Stimulated activated naive B cell treated with anti-CD40 and anti-IgM and Interleukin-4, amounts not matched to agents 10 μg/mL and 1 μg/mL and 100 μg/mL, for 72 hours (primary cell): ENCODE data around the gene C17orf58.
"Not testable (repeated sequence)": the region's sequence is repeated elsewhere in the genome, so short reads cannot be mapped to it uniquely, and the experiment has no call there.

Experiments used
- ATAC-seq, 2 donors: fragments of 150-1000 bp; cut with Tn5 transposase; replicated peaks; 2 replicates each; pipeline ENCODE4 v1.10.0; 2021; ENCODE audit warnings: moderate library complexity in 1 of 2
- DNase-seq: peaks from one replicate; pipeline ENCODE4 v3.0.0; 2021
- H3K27ac Mint-ChIP-seq: one replicate; pipeline ENCODE4 v1.8.0; 2022; ENCODE audit warnings: mild to moderate bottlenecking, mixed read lengths
- H3K27me3 Mint-ChIP-seq, 2 donors: one replicate each; pipeline ENCODE4 v1.8.0; 2022; ENCODE audit warnings: mixed read lengths in 2 of 2
- H3K36me3 Mint-ChIP-seq, 2 donors: one replicate each; pipeline ENCODE4 v1.8.0; 2022; ENCODE audit warnings: mixed read lengths in 2 of 2, mild to moderate bottlenecking in 1 of 2
- H3K4me1 Mint-ChIP-seq, 2 donors: one replicate each; pipeline ENCODE4 v1.8.0; 2022; ENCODE audit warnings: mixed read lengths in 2 of 2, mild to moderate bottlenecking in 1 of 2
- H3K4me3 Mint-ChIP-seq, 2 donors: one replicate each; pipeline ENCODE4 v1.8.0; 2022; ENCODE audit warnings: mild to moderate bottlenecking in 2 of 2, mixed read lengths in 2 of 2, moderate library complexity in 1 of 2
- H3K9me3 Mint-ChIP-seq, 2 donors: one replicate each; pipeline ENCODE4 v1.8.0; 2022; ENCODE audit warnings: mixed read lengths in 2 of 2, mild to moderate bottlenecking in 1 of 2

C17orf58 gene

DNA sequence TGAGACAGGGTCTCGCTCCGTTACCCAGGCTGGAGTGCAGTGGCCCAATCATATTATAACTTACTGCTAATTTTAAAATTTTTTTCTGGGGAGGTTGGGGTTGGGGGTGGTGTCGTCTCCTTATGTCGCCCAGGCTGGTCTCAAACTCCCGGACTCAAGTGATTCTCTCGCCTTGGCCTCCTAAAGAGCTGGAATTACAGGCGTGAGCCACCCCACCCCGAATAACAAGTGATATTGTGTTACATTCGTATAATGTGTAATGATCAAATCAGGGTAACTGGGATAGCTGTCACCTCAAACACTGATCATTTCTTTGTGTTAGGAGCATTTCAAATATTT is 23.0 kb upstream of the C17orf58 start:
- H3K9me3 Mint-ChIP-seq: peaks cover 0 to 3% of the 10 kb centered on the region in 2 donors
- H3K4me1 Mint-ChIP-seq: peaks cover 12 to 14% of the 10 kb centered on the region in 2 donors

DNA sequence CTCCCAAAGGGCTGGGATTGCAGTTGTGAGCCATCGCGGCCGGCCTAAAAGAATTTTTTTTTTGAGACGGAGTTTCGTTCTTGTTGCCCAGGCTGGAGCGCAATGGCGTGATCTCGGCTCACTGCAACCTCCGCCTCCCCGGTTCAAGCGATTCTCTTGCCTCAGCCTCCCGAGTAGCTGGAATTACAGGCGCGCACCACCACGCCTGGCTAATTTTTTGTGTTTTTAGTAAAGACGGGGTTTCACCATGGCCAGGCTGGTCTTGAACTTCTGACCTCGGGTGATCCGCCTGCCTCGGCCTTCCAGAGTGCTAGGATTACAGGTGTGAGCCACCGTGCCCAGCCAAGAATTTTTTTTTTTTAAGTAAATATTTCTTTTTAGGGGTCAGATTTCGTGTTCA is 22.2 kb upstream of the C17orf58 start:
- H3K4me3 Mint-ChIP-seq, ATAC-seq, H3K27ac Mint-ChIP-seq, H3K27me3 Mint-ChIP-seq, H3K9me3 Mint-ChIP-seq, DNase-seq, H3K36me3 Mint-ChIP-seq: not testable (repeated sequence)
- H3K4me1 Mint-ChIP-seq: peaks cover 12 to 14% of the 10 kb centered on the region in 2 donors

More for the DNA sequence above, 23.0 kb upstream of the C17orf58 start:
- Mint-ChIP-seq H3K27ac (peak overlapping the region; percentile 100), H3K27me3 (peaks cover 5 to 7% of the 10 kb centered on the region in 2 donors), H3K36me3 (peaks cover 3 to 10% of the 10 kb centered on the region in 2 donors), H3K4me3 (peak overlapping the region in 1 of 2 donors; percentile 88)
- DNase-seq (no peak), ATAC-seq (no peak)

DNA sequence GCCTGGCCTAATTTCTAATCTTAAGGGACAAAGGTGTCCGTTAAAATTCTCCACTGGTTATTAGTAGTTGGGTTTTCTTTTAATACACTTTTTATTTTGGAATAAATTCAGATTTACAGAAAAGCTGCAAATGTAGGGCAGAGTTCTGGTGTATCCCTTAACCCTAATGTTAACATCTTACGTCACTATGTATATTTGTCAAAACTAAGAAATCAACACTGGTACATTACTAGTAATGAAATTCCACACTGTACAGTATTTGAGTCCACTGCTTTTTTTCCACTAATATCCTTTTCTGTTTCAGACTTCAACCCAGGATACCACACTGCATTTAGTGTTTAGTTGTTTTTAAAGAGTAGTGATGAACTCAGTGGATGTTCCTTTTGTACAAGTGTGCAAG is 20.6 kb upstream of the C17orf58 start:
- H3K9me3 Mint-ChIP-seq: peaks cover 0 to 3% of the 10 kb centered on the region in 2 donors
- H3K4me1 Mint-ChIP-seq: peaks cover 12 to 14% of the 10 kb centered on the region in 2 donors
- no peak overlapping the region for H3K27ac Mint-ChIP-seq
- H3K36me3 Mint-ChIP-seq: peaks cover 3 to 10% of the 10 kb centered on the region in 2 donors
- H3K4me3 Mint-ChIP-seq: no peak overlapping the region
- H3K27me3 Mint-ChIP-seq: peaks cover 5 to 7% of the 10 kb centered on the region in 2 donors
- DNase-seq: no peak
- no peak for ATAC-seq

DNA sequence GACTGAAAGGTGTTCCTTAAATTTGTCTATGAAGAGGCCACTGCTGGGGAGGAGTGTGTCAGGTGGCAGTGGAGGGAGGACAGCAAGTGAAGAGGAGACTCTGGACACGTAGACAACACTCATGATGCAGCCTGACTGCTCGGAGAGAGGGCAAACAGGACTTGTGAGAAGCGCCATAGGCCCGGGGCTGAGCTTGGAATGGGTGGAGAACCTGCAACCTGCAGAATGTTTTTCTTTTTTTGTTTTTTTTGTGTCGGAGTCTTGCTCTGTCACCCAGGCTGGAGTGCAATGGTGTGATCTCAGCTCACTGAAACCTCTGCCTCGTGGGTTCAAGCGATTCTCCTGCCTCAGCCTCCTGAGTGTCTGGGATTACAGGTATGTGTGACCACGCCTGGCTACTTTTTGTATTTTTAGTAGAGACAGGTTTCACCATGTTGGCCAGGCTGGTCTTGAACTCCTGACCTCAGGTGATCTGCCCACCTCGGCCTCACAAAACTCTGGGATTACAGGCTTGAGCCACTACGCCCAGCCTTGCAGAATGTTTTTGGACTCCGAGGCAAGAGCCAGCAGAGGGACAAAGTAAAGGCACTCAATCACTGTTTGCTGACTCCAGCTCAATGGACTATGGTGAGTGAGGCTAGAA is 18.9 kb upstream of the C17orf58 start:
- peaks cover 3 to 6% of the 10 kb centered on the region in 2 donors for H3K36me3 Mint-ChIP-seq
- no peak for ATAC-seq
- peaks cover 12 to 15% of the 10 kb centered on the region in 2 donors for H3K4me1 Mint-ChIP-seq
- no peak overlapping the region for H3K27ac Mint-ChIP-seq
- H3K9me3 Mint-ChIP-seq: peaks cover 0 to 3% of the 10 kb centered on the region in 2 donors
- no peak for DNase-seq
- no peak overlapping the region for H3K4me3 Mint-ChIP-seq
- peaks cover 11 to 14% of the 10 kb centered on the region in 2 donors for H3K27me3 Mint-ChIP-seq

DNA sequence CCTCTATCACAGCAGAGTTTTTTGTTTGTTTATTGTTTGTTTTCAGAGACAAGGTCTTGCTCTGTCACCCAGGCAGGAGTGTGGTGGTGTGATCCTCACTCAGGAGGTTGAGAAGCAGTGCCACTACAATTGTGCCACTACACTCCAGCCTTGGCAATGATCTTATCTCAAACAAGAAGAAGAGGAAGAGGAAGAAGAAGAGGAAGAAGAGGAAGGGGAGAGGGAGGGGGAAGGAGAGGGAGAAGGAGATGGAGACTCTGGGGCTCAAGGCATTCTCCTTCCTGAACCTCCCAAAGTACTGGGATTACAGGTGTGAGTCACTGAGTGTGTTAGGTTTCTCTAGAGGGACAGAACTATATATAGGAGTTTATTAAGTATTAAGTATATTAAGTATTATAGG is 17.1 kb upstream of the C17orf58 start:
- H3K27me3 Mint-ChIP-seq: peaks cover 6 to 8% of the 10 kb centered on the region in 2 donors
- no peak overlapping the region for H3K4me3 Mint-ChIP-seq
- no peak for DNase-seq
- peaks cover 8 to 9% of the 10 kb centered on the region in 2 donors for H3K4me1 Mint-ChIP-seq
- no peaks in the 10 kb centered on the region for H3K36me3 Mint-ChIP-seq
- no peak for ATAC-seq
- H3K27ac Mint-ChIP-seq: no peak overlapping the region
- no peaks in the 10 kb centered on the region for H3K9me3 Mint-ChIP-seq

DNA sequence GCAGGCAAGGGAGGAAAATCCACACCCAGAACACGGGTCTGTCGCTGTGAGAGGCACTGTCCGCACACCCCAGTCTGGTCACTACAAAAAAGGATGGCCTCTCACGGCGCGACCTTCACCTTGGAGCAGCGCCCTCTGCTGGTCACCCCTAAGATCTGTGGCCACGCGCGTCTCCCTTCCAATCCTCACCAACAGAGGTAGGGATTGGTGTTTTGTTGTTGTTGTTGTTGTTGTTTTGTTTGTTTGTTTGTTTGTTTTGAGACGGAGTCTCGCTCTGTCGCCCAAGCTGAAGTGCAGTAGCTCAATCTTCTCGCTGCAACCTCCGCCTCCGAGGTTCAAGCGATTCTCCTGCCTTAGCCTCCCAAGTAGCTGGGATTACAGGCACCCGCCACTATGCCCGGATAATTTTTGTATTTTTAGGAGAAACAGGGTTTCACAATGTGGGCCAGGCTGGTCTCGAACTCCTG is 15.0 kb upstream of the C17orf58 start:
- Mint-ChIP-seq H3K27ac (no peak overlapping the region), H3K36me3 (no peaks in the 10 kb centered on the region), H3K4me1 (peaks cover 8 to 9% of the 10 kb centered on the region in 2 donors), H3K4me3 (peak overlapping the region; percentile 67 to 74), H3K9me3 (no peaks in the 10 kb centered on the region), H3K27me3 (peaks cover 6 to 8% of the 10 kb centered on the region in 2 donors)
- DNase-seq (peak; percentile 23), ATAC-seq (peak; percentile 86 to 88)

DNA sequence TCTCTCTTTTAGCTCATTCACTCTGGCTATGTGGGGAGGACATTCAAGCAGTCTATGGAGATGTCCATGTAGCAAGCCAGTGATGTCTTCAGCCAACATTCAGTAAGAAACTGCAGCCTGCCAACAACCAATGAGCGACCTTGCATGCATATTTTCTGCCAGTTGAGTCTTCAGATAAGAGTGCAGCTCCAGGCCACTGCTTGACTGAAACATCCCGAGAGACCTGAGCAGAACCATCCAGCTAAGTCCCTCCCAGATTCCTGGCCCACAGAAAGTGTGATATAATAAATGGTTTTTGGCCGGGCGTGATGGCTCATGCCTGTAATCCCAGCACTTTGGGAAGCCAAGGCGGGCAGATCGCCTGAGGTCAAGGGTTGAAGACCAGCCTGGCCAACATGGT is 10.5 kb upstream of the C17orf58 start:
- Mint-ChIP-seq H3K4me1 (peaks cover 5 to 8% of the 10 kb centered on the region in 2 donors), H3K27ac (no peak overlapping the region), H3K9me3 (no peaks in the 10 kb centered on the region), H3K4me3 (no peak overlapping the region), H3K27me3 (peaks cover 6 to 8% of the 10 kb centered on the region in 2 donors), H3K36me3 (no peaks in the 10 kb centered on the region)
- ATAC-seq (no peak), DNase-seq (no peak)

DNA sequence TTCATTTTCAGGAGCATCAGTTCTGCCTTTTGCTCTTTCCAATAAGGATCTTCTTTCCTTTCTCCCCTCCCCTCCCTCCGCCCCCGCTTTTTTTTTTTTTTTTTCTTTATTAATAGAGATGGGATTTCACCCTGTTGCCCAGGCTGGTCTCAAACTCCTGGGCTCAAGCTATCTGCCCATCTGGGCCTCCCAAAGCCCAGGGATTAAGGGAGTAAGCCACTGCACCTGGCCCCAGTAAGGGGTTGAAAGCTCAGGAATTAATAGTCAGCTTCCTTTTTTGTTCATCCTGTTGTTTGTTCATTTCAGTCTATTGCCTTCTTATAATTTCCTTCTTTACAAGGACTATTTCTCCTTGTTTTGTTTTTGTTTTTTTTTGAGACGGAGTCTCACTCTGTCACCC is 7.9 kb upstream of the C17orf58 start:
- Mint-ChIP-seq H3K9me3 (no peaks in the 10 kb centered on the region), H3K4me3 (no peak overlapping the region), H3K36me3 (no peaks in the 10 kb centered on the region), H3K4me1 (no peaks in the 10 kb centered on the region), H3K27ac (no peak overlapping the region), H3K27me3 (no peaks in the 10 kb centered on the region)
- DNase-seq (no peak), ATAC-seq (no peak)

DNA sequence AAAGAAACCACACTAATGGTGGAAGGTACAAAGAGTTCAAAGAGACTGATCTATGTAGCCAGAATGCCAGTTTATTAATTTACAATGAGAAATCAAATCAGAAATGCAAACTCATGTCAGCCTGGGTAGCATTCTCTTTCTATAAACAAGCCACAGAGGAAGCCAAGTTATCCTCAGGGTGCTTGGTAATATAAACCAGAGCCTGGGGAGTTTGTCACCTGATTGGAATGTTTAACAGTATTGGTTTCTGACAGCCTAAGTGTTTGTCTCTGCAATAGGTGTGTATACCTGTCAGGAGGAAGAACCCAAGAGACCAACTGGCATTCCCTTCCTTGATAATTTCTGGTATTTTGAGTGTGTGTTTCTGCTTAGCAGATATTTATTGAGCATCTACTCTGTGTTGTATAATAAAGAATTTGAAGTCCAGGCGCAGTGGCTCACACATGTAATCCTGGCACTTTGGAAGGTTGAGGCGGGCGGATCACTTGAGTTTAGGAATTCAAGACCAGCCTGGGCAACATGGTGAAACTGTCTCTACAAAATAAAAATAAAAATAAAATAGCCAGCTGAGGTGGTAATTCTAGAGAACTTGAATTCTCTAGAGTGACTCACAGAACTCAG is 3.1 kb upstream of the C17orf58 start:
- H3K4me1 Mint-ChIP-seq: peaks cover 15 to 23% of the 10 kb centered on the region in 2 donors
- peaks cover 0 to 2% of the 10 kb centered on the region in 2 donors for H3K36me3 Mint-ChIP-seq
- no peaks in the 10 kb centered on the region for H3K9me3 Mint-ChIP-seq
- DNase-seq (no peak), ATAC-seq (no peak)
- no peak overlapping the region for H3K27ac Mint-ChIP-seq
- H3K27me3 Mint-ChIP-seq: peaks cover 8 to 22% of the 10 kb centered on the region in 2 donors
- H3K4me3 Mint-ChIP-seq: no peak overlapping the region

DNA sequence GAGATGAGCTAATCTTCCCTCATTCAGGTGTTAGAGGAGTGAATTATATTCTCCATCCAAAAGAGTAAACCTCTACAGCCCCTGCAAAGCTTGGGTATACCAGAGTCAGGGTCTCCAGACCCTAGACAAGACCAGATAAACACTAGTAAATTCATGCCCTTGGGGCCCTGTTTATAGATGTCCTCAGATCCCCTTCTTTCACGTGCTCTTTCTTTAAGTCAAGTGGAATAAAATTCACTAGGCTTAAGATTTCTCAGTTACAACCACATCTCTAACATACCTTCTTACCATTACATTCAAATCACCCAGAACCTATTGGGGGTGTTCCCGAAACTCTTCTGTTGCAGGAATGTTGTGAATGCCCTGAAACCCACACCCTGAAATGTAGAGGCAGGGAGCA is 2.2 kb upstream of the C17orf58 start:
- DNase-seq (no peak), ATAC-seq (no peak)
- no peaks in the 10 kb centered on the region for H3K9me3 Mint-ChIP-seq
- peak overlapping the region; percentile 14 for H3K27ac Mint-ChIP-seq
- H3K4me3 Mint-ChIP-seq: no peak overlapping the region
- H3K27me3 Mint-ChIP-seq: peaks cover 8 to 22% of the 10 kb centered on the region in 2 donors
- peaks cover 18 to 30% of the 10 kb centered on the region in 2 donors for H3K4me1 Mint-ChIP-seq
- H3K36me3 Mint-ChIP-seq: peaks cover 0 to 2% of the 10 kb centered on the region in 2 donors

DNA sequence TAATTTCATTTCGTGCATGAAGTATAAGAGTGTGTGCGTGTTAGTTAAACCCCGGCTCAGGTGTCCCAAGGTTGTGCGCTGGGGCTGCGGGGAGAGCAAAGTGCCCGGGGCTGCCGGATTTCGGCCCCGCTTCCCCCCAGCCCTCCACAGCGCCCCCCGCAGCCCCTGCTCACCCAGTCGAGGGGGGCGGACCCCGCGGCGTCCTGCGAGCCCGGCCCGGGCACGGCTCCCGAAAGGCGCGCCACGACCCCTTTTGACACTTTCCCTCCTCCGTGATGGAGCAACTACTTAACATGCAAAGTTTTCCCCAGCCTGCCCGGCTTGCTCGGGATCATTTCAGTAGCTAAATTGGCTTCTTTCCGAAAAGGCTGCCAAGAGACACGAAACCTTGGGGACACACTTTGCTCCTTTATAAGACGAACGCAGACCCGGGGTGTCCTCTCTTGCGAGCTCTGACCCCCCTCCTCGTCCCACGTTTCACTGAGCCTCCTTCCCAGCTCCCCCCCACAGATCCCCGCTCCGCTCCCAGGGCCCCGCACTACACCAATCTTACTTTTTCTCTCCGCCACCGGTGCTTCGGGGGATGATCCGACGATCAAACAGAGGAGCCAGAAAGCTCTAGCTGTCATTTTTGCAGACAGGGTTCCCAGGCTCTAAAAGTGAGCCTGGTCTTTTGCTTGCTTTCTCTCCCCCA is 552 bp downstream of the C17orf58 start:
- Mint-ChIP-seq H3K9me3 (no peaks in the 10 kb centered on the region), H3K4me3 (peak overlapping the region; percentile 82 to 97), H3K4me1 (peaks cover 23 to 40% of the 10 kb centered on the region in 2 donors), H3K27me3 (peaks cover 8 to 22% of the 10 kb centered on the region in 2 donors), H3K36me3 (peaks cover 0 to 2% of the 10 kb centered on the region in 2 donors), H3K27ac (peak overlapping the region; percentile 82)
- no peak for DNase-seq
- ATAC-seq: peak in 1 of 2 donors; percentile 4

DNA sequence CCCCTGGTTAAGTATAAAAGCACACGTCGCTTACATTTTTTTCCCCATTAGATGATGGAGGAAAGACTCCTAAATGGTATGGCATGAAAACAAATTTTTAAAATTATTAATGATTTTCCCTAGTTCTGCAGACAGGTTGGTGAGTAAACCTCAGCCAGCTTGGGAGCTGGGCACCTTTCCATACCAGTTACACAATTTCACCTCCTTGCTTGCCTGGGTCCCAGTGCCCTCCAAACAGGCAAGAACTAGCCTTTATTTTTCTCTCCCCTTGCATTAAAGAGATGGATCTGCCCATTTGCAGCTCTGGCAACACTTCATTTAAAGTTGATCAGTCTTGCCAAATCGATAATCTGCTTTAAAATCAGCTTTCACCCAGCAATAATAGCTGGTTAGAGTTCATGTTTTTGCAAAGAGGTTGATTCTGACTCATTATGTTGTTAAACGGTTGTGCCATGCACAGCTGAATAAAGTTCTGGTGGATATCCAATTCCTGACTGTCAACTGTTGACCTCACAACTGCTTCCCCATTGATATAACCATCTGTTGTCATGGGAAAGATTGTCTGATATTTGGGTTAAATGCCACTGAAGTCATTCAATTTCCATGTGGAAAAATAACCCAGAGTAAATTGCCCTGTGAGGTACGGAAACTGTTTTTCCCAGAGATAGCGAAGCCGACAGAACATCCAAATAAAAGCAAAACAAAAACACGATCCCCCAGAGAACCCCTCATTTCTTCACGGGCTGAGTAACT is 1.3 kb downstream of the C17orf58 start:
- Mint-ChIP-seq H3K27ac (peak overlapping the region; percentile 73), H3K9me3 (no peaks in the 10 kb centered on the region), H3K4me3 (peak overlapping the region; percentile 82 to 97), H3K27me3 (peaks cover 8 to 22% of the 10 kb centered on the region in 2 donors), H3K36me3 (peaks cover 0 to 2% of the 10 kb centered on the region in 2 donors), H3K4me1 (peaks cover 23 to 40% of the 10 kb centered on the region in 2 donors)
- no peak for ATAC-seq
- DNase-seq: no peak

DNA sequence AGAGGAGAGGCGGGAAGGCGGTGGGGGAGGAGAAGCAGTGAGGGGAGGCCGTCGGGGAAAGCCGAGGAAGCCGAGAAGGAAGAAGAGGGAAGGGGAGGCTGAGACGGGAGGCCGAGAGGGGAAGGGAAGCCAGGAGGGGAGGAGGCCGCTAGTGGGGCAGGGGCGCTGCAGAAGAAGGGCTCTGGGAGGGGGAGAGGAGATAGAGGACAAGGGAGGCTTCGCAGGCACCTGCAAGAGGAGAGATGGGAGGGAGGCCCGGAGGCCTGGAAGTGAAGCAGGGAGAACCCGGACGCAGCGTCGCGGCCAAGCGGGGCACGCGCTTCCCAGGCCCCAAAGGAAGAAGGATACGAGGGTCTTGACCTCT is 2.3 kb downstream of the C17orf58 start:
- Mint-ChIP-seq H3K9me3 (no peaks in the 10 kb centered on the region), H3K36me3 (peaks cover 0 to 2% of the 10 kb centered on the region in 2 donors), H3K4me1 (peaks cover 23 to 40% of the 10 kb centered on the region in 2 donors), H3K27me3 (peaks cover 8 to 22% of the 10 kb centered on the region in 2 donors), H3K4me3 (peak overlapping the region; percentile 82 to 97), H3K27ac (peak overlapping the region; percentile 91)
- ATAC-seq (peak in 1 of 2 donors; percentile 4), DNase-seq (no peak)
